GM19468 (cell line): ENCODE data around the gene KIRREL1.

Source experiments
- ATAC-seq: cut with Tn5 transposase; IDR thresholded peaks from one replicate; pipeline ENCODE4 v1.9.1; 2021; ENCODE audit warnings: mild to moderate bottlenecking, moderate library complexity, moderate number of reproducible peaks; ENCODE audit not compliant: unreplicated experiment; ENCODE audit errors: extremely low read depth

The KIRREL1 gene

GRCh38 chr1:158024737-158025136, 31.3 kb downstream of the KIRREL1 start:
- ATAC-seq: no peak

GRCh38 chr1:158025576-158026230, 32.3 kb downstream of the KIRREL1 start:
- no peak for ATAC-seq

GRCh38 chr1:158026651-158027050, 33.2 kb downstream of the KIRREL1 start:
- no peak for ATAC-seq

GRCh38 chr1:158027508-158027907, 34.1 kb downstream of the KIRREL1 start:
- ATAC-seq: no peak

- ATAC-seq: no peak
Observed at GRCh38 chr1:158028969-158029368, 35.5 kb downstream of the KIRREL1 start.

GRCh38 chr1:158035014-158035413, 41.6 kb downstream of the KIRREL1 start:
- ATAC-seq: no peak

- ATAC-seq: no peak
Observed at GRCh38 chr1:158035976-158036583, 42.6 kb downstream of the KIRREL1 start.

- no peak for ATAC-seq
Observed at GRCh38 chr1:158037008-158037865, 43.8 kb downstream of the KIRREL1 start.

GRCh38 chr1:158037866-158038359, 44.5 kb downstream of the KIRREL1 start:
- ATAC-seq: no peak

- ATAC-seq: no peak
Observed at GRCh38 chr1:158038793-158039192, 45.3 kb downstream of the KIRREL1 start.

GRCh38 chr1:158039380-158039779, 45.9 kb downstream of the KIRREL1 start:
- no peak for ATAC-seq

GRCh38 chr1:158040323-158040722, 46.9 kb downstream of the KIRREL1 start:
- no peak for ATAC-seq

GRCh38 chr1:158043232-158043631, 49.8 kb downstream of the KIRREL1 start:
- no peak for ATAC-seq

- ATAC-seq: no peak
Observed at GRCh38 chr1:158045639-158046038, 52.2 kb downstream of the KIRREL1 start.

GRCh38 chr1:158046715-158047510, 53.5 kb downstream of the KIRREL1 start:
- no peak for ATAC-seq

GRCh38 chr1:158048371-158049067, 55.1 kb downstream of the KIRREL1 start:
- no peak for ATAC-seq

- ATAC-seq: no peak
Observed at GRCh38 chr1:158049853-158050252, 56.4 kb downstream of the KIRREL1 start.

GRCh38 chr1:158053276-158053675, 59.8 kb downstream of the KIRREL1 start:
- no peak for ATAC-seq

- ATAC-seq: no peak
Observed at GRCh38 chr1:158054721-158055120, 61.3 kb downstream of the KIRREL1 start.

- no peak for ATAC-seq
Observed at GRCh38 chr1:158055854-158056253, 62.4 kb downstream of the KIRREL1 start.
